ENCODE measurements around the gene MTMR8.
"Not testable (repeated sequence)": the region's sequence is repeated elsewhere in the genome, so short reads cannot be mapped to it uniquely, and the experiment has no call there.

MTMR8 gene

DNA sequence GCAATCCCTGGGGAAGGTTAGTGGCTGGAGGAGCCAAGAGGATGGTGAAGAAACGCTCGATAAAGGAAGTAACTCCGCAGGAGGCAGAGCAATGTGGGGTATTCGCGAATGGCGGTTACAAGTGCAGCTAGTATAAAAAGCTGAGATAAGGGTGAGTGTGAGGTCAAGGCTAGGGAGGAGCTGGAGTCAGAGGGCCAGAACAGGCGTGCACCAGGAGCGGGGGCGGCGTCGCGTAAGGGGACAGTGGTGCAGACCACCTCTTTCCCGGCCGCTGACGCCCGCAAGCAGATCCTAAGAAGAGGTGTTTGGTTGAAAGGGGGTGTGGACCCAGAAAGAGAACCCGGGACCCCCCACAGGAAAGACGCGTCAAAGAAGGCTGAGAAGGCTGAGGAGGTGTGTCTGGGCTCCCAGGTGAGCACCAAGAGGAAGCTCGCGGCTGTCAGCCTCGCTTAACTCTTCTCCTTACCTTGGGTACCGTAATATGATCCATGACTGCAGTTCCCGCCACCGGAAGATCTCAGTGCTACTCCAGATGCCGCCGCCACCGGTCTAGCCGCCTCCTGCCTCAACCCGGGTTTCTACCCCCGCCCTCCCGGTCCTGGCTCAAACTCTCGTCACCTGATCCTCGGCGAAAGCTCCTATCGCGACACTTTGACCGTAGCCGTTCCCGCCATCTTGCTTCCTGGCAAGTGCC, at the start of gene MTMR8:
MTMR8 (minus strand) TSS at position 579 of the 694 bp plus-strand sequence; CDS start at position 490, 89 bp downstream.
- peak; percentile 34 to 51 (median 42) for DNase-seq

GRCh38 chrX:64439551-64439950, 44.3 kb upstream of the MTMR8 start:
- no peak for DNase-seq

- no peak for DNase-seq
Observed at GRCh38 chrX:64437665-64438064, 42.4 kb upstream of the MTMR8 start.

DNA sequence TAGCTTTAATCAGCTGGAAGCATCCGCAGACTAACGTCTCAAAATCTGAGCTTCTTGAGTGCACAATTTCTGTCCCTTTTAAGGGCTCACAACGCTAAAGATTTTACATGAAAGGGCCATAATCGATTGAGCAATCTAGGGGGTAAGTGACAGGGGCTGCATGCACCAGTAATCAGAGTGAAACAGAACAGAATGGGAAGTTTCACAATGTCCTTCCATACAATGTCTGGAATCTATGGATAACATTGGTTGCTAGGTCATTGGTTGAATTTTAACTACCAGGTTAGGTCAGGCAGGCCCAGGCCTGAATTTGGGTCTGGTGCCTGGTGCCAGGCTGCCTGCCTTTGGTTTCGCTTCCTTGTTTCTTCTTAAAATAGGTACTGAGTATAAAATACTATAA, 42.0 kb upstream of the MTMR8 start:
- no peak for DNase-seq

DNA sequence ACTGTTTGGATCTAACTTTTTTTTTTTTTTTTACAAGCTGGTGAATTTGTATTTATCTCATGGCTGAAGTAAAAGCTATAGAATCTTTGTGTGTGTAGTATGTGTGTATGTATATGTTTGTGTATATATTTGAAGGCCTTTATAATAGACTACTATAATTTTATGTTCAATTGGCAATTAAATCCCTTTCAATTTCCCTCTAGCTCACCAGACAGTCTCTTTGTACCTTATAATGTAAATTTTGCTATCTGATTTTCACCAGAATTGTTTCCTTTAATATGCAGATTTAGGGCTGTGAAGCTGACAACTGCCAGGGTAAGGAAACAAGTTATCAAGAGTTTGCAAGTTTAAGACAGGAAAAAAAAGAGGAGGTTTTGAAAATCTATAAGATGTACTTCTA, 33.1 kb upstream of the MTMR8 start:
- no peak for DNase-seq

- no peak for DNase-seq
Observed at GRCh38 chrX:64427787-64428186, 32.5 kb upstream of the MTMR8 start.

GRCh38 chrX:64427281-64427680, 32.0 kb upstream of the MTMR8 start:
- no peak for DNase-seq

DNA sequence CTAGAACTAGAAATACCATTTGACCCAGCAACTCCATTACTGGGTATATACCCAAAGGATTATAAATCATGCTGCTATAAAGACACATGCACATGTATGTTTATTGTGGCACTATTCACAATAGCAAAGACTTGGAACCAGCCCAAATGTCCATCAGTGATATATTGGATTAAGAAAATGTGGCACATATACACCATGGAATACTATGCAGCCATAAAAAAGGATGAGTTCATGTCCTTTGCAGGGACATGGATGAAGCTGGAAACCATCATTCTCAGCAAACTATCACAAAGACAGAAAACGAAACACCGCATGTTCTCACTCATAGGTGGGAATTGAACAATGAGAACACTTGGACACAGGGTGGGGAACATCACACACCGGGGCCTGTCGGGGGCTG, 14.5 kb upstream of the MTMR8 start:
- DNase-seq = not testable (repeated sequence)

DNA sequence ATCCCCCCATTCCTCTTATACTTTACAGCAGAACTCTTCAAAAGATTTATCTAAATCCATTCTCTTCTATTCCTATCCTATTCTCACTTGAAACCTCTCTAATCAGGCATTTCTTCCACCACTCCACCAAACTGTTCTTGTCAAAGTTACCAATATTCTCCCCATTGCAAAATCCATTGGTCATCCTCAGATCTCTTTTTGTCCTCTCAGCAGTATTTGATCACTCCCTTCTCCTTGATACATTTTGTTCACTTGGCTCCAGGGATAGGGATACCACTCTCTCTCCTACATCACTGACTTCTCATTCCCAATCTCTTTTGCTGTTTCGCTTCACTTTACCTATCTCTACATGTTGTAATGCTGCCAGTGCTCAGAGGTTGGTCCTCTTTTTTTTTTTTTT, 2.8 kb upstream of the MTMR8 start:
- DNase-seq = no peak

DNA sequence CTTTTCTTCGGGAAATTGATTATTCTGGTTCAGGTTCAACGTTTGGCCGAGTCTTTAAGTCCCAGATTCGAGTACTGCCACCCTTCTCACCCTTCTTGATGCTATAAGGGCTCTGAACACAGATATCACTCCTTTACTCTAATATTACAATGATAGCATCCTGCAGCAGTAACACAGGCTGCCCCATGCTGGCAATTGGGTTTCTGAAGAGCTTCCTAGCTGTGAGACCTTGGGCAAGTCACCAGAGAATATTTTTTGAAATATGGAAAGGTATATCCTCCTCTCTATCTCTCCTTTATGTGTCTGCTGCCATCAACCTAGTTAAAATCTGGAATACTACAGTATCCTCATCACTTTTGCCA, 297 bp upstream of the MTMR8 start:
- no peak for DNase-seq

- no peak for DNase-seq
Observed at GRCh38 chrX:64394059-64394873, 986 bp downstream of the MTMR8 start.

- no peak for DNase-seq
Observed at GRCh38 chrX:64389489-64389888, 5.8 kb downstream of the MTMR8 start.

DNA sequence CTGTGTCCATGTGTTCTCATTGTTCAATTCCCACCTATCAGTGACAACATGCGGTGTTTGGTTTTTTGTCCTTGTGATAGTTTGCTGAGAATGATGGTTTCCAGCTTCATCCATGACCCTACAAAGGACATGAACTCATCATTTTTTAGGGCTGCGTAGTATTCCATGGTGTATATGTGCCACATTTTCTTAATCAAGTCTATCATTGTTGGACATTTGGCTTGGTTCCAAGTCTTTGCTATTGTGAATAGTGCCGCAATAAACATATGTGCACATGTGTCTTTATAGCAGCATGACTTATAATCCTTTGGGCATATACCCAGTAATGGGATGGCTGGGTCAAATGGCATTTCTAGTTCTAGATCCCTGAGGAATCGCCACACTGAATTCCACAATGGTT, 14.5 kb downstream of the MTMR8 start:
- DNase-seq = not testable (repeated sequence)

GRCh38 chrX:64379924-64380323, 15.3 kb downstream of the MTMR8 start:
- no peak for DNase-seq

- DNase-seq = no peak
Observed at GRCh38 chrX:64377753-64378152, 17.5 kb downstream of the MTMR8 start.

DNA sequence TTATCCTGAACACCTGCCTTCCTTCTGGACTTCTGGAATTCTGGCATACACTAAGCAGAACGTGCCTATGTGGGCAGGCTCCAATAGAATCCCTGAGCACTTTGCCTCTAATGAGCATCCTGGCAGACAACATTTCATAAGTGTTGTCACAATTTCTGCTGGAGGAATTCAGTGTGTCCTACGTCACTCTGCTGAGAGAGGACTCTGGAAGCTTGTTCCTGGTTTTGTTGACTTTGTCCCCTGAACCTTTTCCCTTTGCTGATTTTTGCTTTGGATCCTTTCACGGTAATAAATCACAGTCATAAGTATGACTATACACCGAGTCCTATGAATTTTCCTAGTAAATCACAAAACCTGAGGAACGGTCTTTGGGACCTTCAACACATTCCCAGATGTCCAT, 43.2 kb downstream of the MTMR8 start:
- DNase-seq = no peak

DNA sequence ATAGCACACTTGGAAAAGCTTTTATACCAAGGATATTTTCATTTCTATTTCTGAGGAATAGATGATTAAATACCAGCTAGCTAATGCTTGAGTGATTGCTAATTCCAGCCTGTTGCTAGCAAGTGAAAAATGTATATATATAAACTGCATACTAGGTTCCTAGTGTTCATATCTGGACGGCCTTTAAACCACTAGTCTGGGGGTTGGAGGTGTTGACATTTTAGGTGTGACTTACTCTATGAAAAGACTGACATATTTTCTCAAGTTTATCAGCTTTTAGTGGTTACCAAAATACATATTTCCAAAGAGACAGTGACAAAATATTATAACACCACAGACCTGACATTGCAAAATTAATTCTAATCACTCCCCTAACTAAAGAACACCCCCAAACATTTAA, 44.7 kb downstream of the MTMR8 start:
- no peak for DNase-seq

GRCh38 chrX:64350047-64350446, 45.2 kb downstream of the MTMR8 start:
- no peak for DNase-seq

- no peak for DNase-seq
Observed at GRCh38 chrX:64342811-64343210, 52.4 kb downstream of the MTMR8 start.

DNA sequence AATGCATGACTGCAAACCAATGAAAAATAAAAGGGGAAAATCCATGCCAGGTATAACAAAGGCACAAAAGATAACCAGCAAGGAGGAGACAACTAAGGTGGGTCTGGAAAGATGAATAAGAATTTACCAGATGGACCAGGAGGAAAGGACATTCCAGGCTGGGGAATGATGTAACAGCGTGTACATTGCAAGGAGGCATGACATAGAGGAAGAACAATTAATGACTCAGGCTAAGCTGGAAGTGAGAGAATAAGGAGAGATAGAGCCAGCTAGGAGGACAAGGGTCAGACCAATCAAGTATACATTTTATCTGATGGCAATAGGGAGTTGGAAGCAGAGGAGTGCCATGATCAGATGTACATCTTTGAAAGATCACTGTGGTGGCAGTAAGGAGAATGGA, 57.0 kb downstream of the MTMR8 start:
- no peak for DNase-seq

- DNase-seq = no peak
Observed at GRCh38 chrX:64334467-64334866, 60.8 kb downstream of the MTMR8 start.

GRCh38 chrX:64330284-64330683, 65.0 kb downstream of the MTMR8 start:
- DNase-seq = no peak

DNA sequence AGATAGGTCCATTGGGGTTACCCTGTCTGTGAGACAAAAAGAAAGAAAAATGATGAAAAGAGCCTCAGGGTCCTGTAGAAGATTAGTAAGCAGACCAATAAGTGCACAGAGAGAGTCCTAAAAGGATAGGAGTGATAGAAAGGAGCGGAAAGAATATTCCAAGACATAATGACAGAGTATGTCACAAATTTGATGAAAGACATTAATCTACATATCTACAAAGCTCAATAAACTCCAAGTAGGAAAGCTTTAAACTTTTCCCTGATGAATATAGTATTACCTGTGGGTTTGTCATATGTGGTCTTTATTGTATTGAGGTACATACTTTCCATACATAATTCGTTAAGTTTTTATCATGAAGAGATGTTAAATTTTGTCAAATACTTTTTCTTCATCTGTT, 73.7 kb downstream of the MTMR8 start:
- no peak for DNase-seq

DNA sequence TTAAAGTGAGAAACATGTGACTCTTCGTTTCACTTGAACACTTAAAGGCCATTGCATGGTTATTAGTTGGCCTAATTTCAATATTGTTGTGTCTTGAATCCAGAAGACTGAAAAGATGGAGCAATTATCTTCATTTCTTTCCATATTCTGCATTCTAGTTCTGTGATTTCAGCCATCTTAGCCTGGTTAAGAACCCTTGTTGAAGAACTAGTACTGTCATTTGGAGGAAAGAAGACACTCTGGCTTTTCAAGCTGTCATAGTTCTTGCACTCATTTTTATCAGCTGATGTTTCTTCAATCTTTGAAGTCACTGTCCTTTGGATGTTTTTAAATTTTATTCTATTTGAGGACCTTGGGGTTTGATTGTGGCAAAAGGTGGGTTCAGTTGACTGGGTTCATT, 81.6 kb downstream of the MTMR8 start:
- no peak for DNase-seq

DNA sequence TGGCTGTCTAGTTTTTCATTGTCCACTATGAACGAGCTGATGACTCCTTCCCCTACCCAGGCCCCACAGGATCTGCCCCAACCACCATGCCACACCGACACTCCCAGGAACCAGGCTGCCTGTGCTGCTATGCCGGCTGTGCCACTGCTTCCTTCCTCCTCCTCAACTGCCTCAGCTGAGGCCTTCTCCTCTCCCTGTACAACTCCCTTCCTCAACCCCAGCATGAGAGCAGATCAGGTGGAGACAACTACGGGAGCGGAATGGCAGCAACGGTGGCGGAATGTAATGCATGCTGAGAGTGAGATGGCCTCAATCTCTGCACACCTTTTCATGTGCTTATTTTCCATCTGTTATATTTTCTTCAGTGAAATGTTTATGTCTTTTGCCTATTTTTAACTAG, 88.5 kb downstream of the MTMR8 start:
- DNase-seq = no peak

Measured in activated CD4-positive, CD25-positive, alpha-beta regulatory T cell (primary cell).